Neural crest cell (in vitro differentiated cells): ENCODE measurements around the gene ANKRD13B. TPM values are rescaled to one million over a fixed set of nuclear protein-coding genes. Genes with fewer than 3 reads are reported as not detected.

Experiments used
- DNase-seq: peaks from one replicate; pipeline ENCODE4 v3.0.0; 2021; ENCODE audit warnings: low read depth, mixed read lengths, low spot score
- H3K27ac Mint-ChIP-seq: one replicate; pipeline ENCODE4 v1.8.0; 2021; ENCODE audit warnings: mild to moderate bottlenecking, mixed read lengths; ENCODE audit not compliant: unreplicated experiment
- H3K27me3 Mint-ChIP-seq: 2 replicates; pipeline ENCODE4 v1.8.0; 2021; ENCODE audit warnings: low read depth, mild to moderate bottlenecking, mixed read lengths
- H3K36me3 Mint-ChIP-seq: 2 replicates; pipeline ENCODE4 v1.8.0; 2021; ENCODE audit warnings: low read depth, mild to moderate bottlenecking, mixed read lengths
- H3K4me1 Mint-ChIP-seq: 2 replicates; pipeline ENCODE4 v1.8.0; 2021; ENCODE audit warnings: mixed read lengths
- H3K4me3 Mint-ChIP-seq: one replicate; pipeline ENCODE4 v1.8.0; 2021; ENCODE audit warnings: mild to moderate bottlenecking, mixed read lengths
- H3K9me3 Mint-ChIP-seq: 2 replicates; pipeline ENCODE4 v1.8.0; 2021; ENCODE audit warnings: mixed read lengths
- CTCF ChIP-seq: fragments of 200-600 bp; sonication (generic); conservative IDR thresholded peaks from 2 replicates; pipeline ENCODE4 v1.5.0; 2021; ENCODE audit warnings: antibody characterized with exemption, mild to moderate bottlenecking
- total RNA-seq: library from RNA; stranded (reverse); gene quantifications from 2 replicates; pipeline ENCODE4 v1.2.1, GENCODE V29; 2021

ANKRD13B gene
- total RNA-seq, 1 donor from 2014 or later, result 70.0 TPM

- H3K36me3 Mint-ChIP-seq, result peaks cover 4% of the 10 kb centered on the region
Measured at GRCh38 chr17:29615492-29616299, 22.8 kb downstream of the ANKRD13B start.

DNA sequence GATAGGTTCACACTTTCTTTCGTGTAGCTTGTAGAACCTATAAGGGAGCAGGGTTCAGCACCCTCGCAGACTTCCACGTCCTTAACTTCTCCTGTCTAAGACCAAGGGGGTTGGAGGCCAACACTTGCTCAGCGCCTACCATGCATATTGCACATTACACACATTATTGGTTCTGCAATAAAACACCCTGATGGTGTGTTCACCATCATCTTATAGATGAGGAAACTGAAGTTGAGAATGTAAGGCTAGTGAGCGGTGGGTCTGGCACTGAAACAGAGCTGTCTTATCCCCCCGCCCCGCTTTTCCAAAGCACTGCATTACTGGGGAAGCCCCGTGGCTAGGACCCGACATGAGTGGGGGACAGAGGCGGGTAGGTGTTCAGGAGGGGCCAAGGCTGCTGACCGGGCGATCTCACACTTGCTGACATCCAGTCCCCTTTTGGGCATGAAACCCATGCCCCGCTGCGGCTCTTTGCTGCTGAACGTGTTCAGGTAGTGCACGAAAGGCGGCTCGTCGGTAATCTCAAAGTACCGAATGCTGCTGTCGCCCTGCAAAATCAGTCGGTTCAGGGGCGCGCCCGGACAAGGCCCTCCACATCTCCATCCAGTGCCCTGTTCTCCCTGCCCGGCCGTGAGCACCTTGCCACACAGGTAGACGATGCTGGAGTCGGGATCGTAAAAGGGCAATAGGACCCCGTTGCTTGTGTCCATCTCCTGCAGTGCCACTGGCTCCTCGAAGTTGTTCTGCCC lies 23.5 kb downstream of the ANKRD13B start:
- no peak for TF ChIP-seq CTCF
- Mint-ChIP-seq H3K27ac (no peak overlapping the region), H3K9me3 (no peaks in the 10 kb centered on the region), H3K4me1 (peaks cover 28% of the 10 kb centered on the region), H3K36me3 (no peaks in the 10 kb centered on the region), H3K27me3 (peaks cover 69% of the 10 kb centered on the region), H3K4me3 (peak overlapping the region; percentile 87)
- DNase-seq, result no peak

More at GRCh38 chr17:29615492-29616299, 22.8 kb downstream of the ANKRD13B start:
- Mint-ChIP-seq H3K27ac (no peak overlapping the region), H3K27me3 (peaks cover 65% of the 10 kb centered on the region), H3K4me3 (peak overlapping the region; percentile 87), H3K9me3 (no peaks in the 10 kb centered on the region), H3K4me1 (peaks cover 28% of the 10 kb centered on the region)
- TF ChIP-seq CTCF, result no peak
- peak; percentile 69 for DNase-seq

DNA sequence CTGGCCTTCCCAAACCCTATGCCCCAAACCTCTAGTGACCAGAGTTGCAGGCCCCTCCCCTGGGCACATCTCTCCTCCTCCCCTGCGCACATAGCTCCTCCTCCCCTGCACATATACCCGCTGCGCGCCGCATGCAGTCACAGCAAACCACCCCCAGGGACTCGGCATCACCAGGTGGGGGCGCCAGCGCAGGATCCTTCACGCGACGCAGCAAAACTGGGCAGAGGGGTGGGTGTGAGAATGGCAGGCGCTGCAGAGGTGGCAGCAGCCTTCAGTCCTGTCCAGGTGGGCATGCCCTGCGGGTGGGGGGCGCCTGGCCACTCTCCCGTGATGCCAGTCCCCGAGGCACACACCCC lies 24.2 kb downstream of the ANKRD13B start:
- Mint-ChIP-seq H3K27me3 (peaks cover 75% of the 10 kb centered on the region), H3K27ac (no peak overlapping the region), H3K4me1 (peaks cover 28% of the 10 kb centered on the region), H3K36me3 (no peaks in the 10 kb centered on the region), H3K9me3 (no peaks in the 10 kb centered on the region), H3K4me3 (peak overlapping the region; percentile 47)
- peak; percentile 80 for DNase-seq
- TF ChIP-seq CTCF, result peak; percentile 68

GRCh38 chr17:29617481-29618271 lies 24.7 kb downstream of the ANKRD13B start:
- H3K36me3 Mint-ChIP-seq, result no peaks in the 10 kb centered on the region
- H3K9me3 Mint-ChIP-seq, result no peaks in the 10 kb centered on the region
- H3K27me3 Mint-ChIP-seq, result peaks cover 80% of the 10 kb centered on the region
- H3K4me1 Mint-ChIP-seq, result peaks cover 28% of the 10 kb centered on the region
- H3K4me3 Mint-ChIP-seq, result peak overlapping the region; percentile 47
- no peak overlapping the region for H3K27ac Mint-ChIP-seq
- peak; percentile 44 for DNase-seq
- peak; percentile 74 for TF ChIP-seq CTCF
